ENCODE data around the gene PLD1. TPM values are rescaled to one million over a fixed set of nuclear protein-coding genes. Genes with fewer than 3 reads are reported as not detected.
"Not testable (repeated sequence)": the region's sequence is repeated elsewhere in the genome, so short reads cannot be mapped to it uniquely, and the experiment has no call there.

PLD1 gene
- total RNA-seq, 1 donor from 2014 or later, result 20.4 TPM

DNA sequence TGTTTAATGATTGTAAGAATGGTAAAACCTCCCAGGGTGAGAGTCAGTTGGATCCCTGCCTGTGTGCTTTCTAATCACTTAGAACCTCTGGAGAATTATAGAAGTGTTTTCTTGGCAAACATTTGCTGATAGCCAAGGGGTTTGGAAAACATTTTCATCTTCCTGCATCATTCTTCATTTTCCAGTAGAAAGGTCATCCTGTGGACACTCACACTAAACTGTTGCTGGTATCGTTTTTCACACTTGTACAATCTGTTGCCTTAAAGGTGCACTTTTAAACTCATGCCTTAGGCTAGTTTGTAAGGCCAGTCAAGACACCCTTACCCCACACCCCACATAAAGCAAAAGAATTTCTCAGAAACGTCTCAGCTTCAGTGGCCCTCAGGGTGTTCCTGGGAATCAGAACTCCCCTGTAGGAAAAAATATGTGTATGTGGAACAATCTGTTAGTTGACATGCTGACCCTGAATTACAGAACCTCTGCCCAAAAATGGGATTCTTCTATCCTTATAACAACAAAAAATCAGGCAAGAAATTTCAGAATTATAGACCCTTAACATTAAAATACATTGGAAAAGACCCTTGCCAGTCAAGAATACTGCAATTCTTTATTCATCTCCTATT is 5.8 kb upstream of the PLD1 start:
- peak; percentile 70 for DNase-seq (ENCODE audit: low read depth)

DNA sequence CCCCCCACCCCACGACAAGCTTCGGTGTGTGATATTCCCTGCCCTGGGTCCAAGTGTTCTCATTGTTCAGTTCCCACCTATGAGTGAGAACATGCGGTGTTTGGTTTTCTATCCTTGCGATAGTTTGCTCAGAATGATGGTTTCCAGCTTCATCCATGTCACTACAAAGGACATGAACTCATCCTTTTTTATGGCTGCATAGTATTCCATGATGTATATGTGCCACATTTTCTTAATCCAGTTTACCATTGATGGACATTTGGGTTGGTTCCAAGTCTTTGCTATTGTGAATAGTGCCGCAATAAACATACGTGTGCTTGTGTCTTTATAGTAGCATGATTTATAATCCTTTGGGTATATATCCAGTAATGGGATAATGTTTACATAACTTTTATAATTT is 4.4 kb upstream of the PLD1 start:
- not testable (repeated sequence) for DNase-seq (ENCODE audit: low read depth)

DNA sequence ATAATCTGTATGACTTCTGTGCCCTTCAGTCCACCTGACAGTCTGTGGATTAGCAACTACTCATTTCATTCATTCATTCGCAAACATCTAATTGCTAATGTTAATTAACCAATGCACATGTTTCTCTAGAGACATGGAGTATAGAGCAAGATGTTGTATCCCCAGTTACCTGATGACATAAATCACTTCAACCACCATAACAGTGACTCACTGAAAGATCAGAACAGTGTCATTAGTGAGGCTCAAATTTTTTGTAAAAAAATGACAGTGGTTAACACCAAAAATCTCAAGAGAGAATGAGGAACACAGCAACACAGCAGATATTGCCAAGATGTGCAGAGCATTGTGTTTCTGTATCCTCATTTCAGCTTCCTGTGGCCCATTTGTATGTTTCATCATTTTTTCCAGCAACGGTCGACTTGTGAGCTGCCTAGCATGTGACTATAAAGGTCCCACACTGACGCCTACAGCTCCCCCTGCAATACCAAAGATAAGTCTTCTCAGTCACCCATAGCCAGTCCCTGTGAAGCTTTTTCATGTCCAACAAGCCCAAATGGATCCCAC is 3.7 kb upstream of the PLD1 start:
- DNase-seq (ENCODE audit: low read depth), result peak; percentile 39

DNA sequence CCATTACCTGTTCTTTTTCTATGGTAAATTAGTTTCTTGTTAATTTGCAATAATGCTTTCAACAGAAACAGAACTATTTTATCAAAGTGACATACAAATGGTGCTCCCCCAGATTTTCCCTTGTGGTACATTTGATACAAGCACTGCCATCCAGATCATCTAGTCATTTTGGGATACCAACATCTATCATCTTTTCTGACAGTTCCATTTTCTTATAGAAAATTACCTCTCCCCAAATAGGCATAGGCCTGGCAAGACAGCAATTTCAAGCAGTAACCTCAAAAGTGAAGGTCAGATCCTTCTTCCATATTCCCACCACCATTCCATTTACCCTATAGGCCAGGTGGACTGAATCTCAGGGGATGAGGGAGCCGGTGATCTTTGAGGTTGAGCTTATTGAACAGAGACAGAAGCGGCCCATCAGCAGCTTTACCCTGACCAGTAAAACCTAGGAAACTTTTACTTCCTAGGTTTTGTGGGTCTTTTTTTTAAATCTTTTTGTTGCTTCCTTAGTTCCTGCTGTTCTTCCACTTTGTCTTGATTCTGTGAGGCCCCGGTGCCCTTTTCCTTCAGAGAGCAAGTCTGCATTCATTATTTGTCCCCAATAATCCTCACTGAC is 3.1 kb upstream of the PLD1 start:
- DNase-seq (ENCODE audit: low read depth), result no peak

DNA sequence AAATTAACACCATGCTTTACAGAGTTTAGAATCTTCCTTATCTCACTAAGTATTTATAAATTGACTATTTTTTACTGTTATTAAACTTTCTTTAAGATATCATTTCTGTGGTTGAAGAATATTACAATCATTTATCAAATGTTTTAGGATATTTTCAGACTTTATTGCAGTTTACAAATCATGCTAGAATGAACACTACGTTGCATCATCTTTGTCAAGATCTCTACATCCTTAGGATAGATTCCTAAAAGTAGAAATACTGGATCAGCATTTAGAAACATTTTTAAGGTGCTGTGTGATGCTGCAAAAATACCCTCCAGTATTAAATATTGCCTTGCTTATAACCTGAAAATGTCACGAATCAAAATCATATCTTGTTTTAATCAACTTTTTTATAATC is 2.5 kb upstream of the PLD1 start:
- no peak for DNase-seq (ENCODE audit: low read depth)

DNA sequence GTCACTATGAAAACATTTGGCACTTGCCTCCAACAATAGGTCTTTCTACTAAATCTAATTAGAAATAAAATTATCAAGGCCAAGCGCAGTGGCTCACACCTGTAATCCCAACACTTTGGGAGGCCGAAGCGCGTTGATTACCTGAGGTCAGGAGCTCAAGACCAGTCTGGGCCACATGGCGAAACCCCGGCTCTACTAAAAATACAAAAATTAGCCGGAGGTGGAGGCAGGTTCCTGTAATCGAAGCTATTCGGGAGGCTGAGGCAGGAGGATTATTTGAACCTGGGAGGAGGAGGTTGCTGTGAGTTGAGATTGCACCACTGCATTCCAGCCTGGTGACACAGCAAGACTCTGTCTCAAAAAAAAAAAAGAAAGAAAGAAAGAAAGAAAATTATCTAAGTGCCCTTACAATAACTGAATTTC is 1.6 kb upstream of the PLD1 start:
- peak; percentile 40 for DNase-seq (ENCODE audit: low read depth)

DNA sequence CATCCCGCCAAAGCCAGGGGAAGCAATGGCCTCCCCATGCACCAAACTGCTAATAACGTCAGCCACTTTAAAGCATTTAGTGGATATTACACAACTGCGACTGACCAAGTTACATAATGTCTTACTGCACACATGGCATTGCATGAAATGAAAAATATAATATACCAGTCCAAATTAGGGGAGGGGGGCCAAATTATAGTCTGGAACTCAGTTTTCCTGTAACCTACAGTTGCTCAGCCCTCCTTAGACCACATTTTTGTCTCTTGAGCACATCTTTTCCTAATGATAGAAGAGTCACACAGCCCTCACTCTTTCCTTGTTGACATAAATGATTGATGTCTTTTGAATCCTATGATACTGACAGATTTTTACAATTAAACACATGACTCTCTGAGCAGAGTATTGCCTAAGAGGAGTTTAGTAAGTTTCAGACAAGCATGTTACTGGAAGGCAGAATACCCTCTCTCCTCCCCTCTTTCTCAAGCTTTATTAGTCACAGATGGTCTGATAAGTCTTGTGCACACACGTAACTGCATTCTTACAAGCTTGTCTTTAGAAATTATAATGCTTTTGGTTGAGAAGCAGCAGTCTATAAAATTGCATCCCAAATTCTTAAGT is 1.1 kb upstream of the PLD1 start:
- DNase-seq (ENCODE audit: low read depth), result peak; percentile 91

DNA sequence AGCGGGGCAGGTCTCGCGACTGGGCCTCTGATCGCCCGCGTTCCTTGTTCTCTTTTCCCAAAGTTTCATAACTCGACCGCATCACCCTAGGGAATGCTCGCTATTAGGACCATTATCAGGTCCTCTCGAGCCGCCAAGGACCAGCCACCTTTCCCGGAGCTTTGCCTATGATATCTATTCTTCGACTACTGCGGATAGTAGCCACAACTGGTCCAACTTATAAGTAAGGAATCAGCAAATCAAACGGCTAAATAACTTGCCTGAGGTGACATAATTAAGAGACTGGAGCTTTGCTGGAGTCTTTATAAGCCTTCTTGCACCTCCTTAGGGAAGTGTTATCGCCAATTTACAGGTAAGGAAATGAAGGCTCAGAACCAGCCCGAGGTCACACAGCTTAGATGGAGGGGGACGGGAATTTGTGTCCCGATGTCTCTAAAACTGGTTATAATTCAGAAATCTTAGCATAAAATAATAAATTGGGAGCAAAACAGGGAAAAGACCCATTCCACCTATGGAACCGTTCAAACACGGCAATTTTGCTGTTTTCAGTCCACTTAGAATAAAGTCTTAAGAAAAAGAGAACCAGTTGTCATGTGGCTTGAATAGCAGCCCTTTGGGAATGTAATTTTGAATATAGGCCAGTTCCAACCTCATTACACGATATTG is 479 bp upstream of the PLD1 start:
- DNase-seq (ENCODE audit: low read depth), result no peak

DNA sequence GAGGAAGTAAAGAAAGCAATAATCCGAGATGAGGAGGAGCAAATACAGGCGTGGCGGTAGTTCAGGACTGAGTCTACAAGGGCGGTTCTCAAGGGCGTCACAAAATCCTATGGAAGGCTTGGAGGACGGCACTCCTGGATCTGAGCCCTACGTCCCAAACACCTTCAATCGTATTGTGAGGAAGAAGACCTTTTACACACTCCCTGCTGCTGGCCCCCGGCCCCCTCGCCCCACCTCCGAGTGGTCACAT is 747 bp downstream of the PLD1 start:
- peak; percentile 41 for DNase-seq (ENCODE audit: low read depth)

DNA sequence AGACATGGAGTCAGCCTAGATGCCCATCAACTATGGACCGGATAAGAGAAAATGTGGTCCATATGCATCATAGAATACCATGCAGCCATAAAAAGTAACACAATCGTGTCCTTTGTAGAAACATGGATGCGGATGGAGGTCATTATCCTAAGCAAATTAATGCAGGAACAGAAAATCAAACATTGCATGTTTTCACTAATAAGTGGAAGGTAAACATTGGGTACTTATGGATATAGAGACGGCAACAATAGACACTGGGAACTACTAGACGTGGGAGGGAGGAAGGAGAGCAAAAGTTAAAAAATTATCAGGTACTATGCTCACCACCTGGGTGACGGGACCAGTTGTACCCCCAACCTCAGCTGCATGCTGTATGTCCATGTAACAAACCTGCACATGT is 2.5 kb downstream of the PLD1 start:
- no peak for DNase-seq (ENCODE audit: low read depth)

DNA sequence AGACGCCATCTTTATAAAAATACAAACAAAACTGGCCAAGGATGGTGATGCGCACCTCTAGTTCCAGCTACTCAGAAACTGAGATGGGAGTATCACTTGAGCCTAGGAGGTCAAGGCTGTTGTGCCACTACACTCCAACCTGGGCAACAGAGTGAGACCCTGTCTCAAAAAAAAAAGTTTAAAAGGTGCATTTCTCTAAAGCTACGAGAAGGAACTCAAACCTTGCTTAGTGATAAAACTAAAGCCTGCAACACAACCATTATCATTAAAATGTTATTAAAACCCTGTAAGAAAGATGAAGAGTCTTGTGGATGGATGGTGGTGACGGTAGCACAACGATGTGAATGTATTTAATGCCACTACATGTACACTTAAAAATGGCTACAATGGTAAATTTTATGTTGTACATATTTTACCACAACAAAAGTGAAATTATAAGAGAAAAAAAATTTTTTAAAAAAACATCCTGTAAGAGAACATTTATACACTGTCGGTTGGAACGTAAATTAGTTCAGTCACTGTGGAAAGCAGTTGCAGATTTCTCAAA is 3.1 kb downstream of the PLD1 start:
- DNase-seq (ENCODE audit: low read depth), result no peak

DNA sequence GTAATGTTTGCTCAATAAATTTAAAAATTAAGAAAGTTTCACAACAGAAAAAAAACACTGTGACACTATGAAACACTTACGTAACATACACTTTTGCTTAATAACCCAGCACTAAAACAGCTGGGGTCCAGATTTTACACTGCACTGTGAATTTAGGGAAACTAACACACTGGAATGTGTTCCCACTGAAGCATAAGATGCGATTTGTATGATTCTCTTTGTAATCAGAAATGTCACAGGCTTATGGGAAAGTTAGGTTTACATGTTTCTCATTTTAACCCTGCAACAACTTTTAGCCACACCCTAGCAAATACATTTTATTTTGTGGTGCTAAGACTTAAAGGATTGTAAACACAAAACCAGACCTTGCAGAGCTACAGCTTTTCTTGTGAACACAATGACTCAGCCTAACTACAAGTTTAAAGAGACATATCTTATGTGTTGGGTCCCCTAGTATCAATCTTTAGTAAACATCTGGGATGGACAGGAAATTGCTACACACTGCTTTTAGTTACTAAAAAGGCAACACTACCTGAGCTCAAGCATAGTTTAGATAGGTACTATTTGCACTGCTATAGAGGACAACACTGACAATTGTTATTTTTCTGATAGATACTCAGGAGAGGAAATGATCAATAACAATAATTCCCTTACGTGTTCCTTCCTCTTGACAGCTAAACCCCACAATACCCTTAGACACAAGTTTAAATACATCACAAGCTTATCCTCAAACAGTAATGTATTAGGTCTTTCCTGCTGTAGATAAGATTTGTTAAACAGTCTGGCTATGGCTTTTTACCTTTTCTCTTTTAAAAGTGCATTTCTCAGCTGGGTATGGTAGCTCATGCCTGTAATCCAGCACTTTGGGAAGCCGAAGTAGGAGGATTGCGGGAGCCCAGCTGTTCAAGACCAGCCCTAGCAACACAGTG is 3.8 kb downstream of the PLD1 start:
- DNase-seq (ENCODE audit: low read depth), result peak; percentile 83

DNA sequence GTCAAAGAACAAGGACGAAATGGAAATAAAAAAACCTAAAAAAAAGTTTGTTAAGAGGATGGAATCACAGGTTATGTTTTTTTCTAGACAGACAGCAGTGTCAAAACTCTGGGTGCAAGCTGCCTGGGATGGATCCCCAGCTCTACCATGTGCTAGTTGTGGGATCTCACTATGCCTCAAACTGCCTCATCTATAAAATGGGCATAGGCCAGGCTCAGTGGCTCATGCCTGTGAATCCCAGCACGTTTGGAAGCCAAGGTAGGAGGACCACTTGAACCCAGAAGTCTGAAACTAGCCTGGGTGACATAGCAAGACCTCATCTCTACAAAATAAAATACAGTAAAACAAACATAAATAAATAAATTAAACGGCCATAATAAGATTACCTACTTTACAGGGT is 4.6 kb downstream of the PLD1 start:
- no peak for DNase-seq (ENCODE audit: low read depth)

DNA sequence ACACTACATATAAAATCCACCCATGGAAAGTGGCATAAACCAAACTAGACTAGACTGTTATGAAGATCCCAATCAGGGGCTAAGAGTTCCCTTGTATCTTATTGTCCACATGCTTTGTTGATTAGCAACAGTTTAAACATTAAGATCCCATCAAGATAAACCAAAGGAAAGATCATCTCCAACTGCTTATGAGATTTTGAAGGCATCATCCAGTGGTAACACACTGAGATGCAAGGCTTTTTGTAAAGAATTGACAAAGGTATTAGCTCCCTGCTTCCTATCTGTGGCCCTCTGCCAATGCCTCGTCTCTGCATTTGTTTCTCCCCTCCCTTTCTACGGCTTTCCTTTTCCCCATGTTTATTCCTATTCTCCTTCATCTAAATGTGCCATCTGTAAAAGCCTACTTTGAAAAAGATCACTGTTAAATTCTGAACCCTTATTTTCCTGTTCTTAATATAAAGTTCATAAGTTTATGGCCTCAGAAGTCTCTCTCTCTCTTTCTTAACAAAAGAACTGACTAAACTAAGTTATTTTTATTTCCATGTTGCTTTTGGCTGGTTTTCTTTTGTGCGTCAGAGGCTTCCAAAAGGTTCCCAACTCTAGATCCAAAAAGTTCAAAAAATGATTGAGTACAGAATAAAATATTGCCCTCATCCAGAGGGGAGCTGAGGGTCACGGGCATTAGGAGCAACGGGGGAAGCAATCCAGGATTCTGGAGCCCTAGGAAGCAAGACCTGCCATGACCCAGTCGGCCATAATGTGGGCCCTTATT is 5.5 kb downstream of the PLD1 start:
- no peak for DNase-seq (ENCODE audit: low read depth)

DNA sequence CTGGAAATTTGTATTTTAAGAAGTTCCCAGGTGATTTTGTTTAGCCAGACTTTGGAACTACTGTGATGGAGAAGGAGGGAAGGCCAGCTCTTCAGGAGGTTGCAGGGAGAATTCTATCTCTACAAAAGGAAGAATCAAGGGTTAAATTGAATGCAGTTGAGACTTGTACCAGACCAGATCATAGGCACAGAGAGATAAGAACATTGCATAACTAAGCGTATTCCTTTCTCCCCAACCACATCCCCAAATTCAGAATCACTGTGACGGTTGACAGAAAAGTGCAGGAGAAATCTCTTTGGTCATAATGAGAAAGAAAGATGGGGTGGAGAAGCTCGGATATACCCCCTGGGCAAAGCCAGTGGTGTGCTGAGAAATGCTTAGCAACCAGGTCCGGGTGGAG is 7.2 kb downstream of the PLD1 start:
- DNase-seq (ENCODE audit: low read depth), result no peak

DNA sequence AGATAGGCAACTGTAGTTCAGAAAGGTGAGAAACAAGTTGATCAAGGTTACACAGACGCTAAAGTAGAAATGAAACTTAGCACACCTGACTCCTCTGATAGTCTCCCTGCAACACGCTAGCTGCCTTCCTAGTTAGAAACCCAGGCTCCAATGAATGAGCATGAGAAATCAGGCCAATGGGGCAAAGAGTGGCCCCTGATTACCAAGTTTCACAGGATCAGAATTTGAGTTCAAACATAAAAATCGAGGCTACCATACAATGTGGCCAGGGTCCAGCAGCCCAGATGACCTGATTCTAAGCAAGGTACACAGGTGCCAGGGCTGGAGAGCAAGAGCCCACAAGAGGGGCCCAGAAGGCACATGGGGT is 7.7 kb downstream of the PLD1 start:
- no peak for DNase-seq (ENCODE audit: low read depth)

DNA sequence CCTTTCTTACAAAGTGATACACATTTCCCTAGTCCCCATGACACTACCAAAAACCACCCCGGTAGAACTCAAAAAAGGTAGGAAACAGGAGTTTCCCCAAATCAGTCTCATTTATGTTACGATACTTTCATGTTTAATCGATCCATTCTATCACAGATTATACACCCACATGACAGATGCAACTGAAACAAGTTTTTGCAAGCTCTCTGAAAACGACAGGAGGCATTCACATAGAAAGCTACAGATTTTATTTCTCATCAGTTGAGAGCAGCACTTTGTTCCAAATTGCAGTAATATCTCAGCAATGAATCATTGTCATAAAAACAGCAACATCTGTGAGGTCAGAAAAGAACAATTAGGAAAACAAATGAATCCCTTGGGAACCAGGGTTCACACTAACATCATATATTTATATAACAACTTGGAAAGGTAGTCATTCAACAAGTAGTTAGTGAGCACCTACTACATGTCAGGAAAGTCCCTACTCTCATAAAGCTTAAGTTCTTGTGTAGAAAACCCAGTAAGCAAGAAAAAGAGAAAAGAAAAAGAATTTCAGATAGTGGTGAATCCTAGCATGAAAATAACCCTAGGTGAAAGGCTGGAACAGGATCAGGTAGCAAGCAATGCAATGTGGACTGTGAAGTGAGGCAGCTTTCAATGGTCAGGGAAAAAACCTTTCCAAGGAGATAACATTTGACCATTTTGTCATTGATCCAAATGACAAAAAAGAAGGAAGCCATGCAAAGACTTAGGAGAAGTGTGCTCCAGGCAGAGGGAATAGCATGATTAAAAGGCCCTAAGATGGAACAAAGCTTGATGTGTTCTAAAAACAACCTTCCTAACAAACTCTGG is 8.3 kb downstream of the PLD1 start:
- DNase-seq (ENCODE audit: low read depth), result peak; percentile 95

DNA sequence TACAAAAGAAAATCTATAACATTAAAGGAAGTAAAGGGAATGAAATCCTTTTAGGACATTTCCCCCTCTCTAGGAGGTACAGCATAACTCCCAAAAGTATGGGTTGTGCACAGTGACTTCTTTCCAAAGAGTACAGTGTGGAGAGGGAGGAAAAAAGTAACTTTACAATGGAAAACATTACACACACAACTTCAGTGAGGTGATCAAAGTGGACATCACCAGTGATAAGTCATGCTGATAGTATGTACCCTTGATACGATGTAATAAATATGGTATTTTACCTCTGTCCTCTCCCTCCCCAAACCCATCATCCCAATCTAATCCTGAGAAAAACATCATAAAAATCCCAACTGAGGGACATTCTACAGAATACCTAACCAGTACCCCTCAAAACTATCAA is 10.8 kb downstream of the PLD1 start:
- DNase-seq (ENCODE audit: low read depth), result no peak

DNA sequence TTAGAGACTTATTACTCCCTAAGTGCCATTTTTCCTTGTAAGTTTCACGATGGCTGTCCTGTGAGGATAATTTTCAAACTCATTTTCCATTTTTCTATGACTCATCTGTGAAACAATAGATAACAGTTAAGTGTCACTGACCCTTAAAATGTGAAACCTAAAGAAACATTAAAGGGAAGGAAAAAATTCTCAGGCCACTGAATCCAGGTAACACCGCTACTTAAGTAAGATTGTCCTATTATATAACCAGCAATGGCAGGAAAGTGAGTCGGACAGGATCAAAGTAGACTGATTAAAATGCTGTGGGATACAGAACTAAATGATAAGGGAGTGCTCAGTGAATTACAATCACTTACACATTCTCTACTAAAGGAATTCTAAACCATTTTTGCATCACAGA is 12.4 kb downstream of the PLD1 start:
- DNase-seq (ENCODE audit: low read depth), result no peak

DNA sequence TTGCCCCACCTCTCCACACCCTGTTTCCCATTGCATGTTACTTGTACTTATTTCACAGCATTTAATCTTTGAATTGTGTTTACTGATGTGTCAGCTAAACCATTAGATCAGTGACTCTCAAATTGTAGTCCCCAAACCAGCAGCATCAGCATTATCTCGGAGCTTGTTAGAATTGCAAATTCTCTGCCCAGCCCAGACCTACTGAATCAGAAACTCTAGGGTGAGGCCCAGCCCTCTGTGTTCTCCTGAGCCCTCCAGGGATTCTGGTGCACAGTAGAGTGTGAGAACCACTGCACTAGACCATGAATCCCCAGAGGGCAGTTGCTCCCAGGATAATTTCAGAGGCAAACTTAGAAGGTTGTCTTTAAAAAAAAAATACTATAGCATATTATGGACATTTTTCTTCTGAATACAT is 13.0 kb downstream of the PLD1 start:
- DNase-seq (ENCODE audit: low read depth), result peak; percentile 51

All from renal cortical epithelial cell (primary cell).